ENCODE results near the gene KCNC1.

Gene KCNC1

GRCh38 chr11:17822401-17822781 is 87.8 kb downstream of the KCNC1 start:
- DNase-seq (ENCODE audit: low spot score) = no peak

GRCh38 chr11:17827006-17827405 is 92.4 kb downstream of the KCNC1 start:
- DNase-seq (ENCODE audit: low spot score) = no peak

GRCh38 chr11:17828311-17828751 is 93.8 kb downstream of the KCNC1 start:
- peak; percentile 50 for DNase-seq (ENCODE audit: low spot score)

- no peak for DNase-seq (ENCODE audit: low spot score)
These were observed 96.6 kb downstream of the KCNC1 start for GRCh38 chr11:17831228-17831627.

- DNase-seq (ENCODE audit: low spot score) = no peak
These were observed 97.3 kb downstream of the KCNC1 start for GRCh38 chr11:17831883-17832282.
